Naive thymus-derived CD4-positive, alpha-beta T cell (primary cell): ENCODE data around the gene ITGB4. TPM values are rescaled to one million over a fixed set of nuclear protein-coding genes. Genes with fewer than 3 reads are reported as not detected.
"Not testable (repeated sequence)": the region's sequence is repeated elsewhere in the genome, so short reads cannot be mapped to it uniquely, and the experiment has no call there.

Experiments used
- ATAC-seq: fragments of 150-1000 bp; cut with Tn5 transposase; 2 replicates; pipeline ENCODE4 v1.10.0; 2021; ENCODE audit warnings: mild to moderate bottlenecking, moderate library complexity
- CTCF ChIA-PET: fragments of 350-600 bp; sonication (Branson Sonifier 250); formaldehyde crosslinking; loops from one replicate; lab custom pipeline; 2021; ENCODE audit warnings: antibody characterized with exemption; lab: Charles Lee
- POLR2A ChIA-PET: fragments of 350-600 bp; sonication (Branson Sonifier 250); formaldehyde crosslinking; loops from one replicate; lab custom pipeline; 2021; ENCODE audit warnings: antibody characterized with exemption, inconsistent platforms; lab: Charles Lee
- DNase-seq, 9 donors: peaks; one replicate each; pipeline versions ENCODE4 v3.0.0 to v3.0.0-alpha.2; 2020 to 2022; ENCODE audit warnings: mixed read lengths in 1 of 9
- H3K27ac ChIP-seq: one replicate; pipeline ENCODE4 v1.7.0; 2013; ENCODE audit warnings: mild to moderate bottlenecking, low read depth, low read length, moderate library complexity
- H3K27me3 ChIP-seq, 2 donors: one replicate each; pipeline ENCODE4 v1.7.0; 2013; ENCODE audit warnings: low read length in 2 of 2, mild to moderate bottlenecking in 2 of 2, moderate library complexity in 2 of 2; ENCODE audit not compliant: control insufficient read depth in 2 of 2, insufficient read depth in 2 of 2
- H3K36me3 ChIP-seq, 3 experiments: 1 replicate in 2 of 3; 2 replicates in 1 of 3; pipeline ENCODE4 v1.7.0; 2013; ENCODE audit warnings: low read length in 3 of 3, mild to moderate bottlenecking in 3 of 3, moderate library complexity in 1 of 3; ENCODE audit not compliant: insufficient read depth in 3 of 3, control insufficient read depth in 2 of 3
- H3K4me1 ChIP-seq, 2 donors: one replicate each; pipeline ENCODE4 v1.7.0; 2013; ENCODE audit warnings: low read length in 2 of 2, mild to moderate bottlenecking in 2 of 2, moderate library complexity in 1 of 2; ENCODE audit not compliant: control insufficient read depth in 2 of 2, insufficient read depth in 2 of 2
- H3K4me3 ChIP-seq: 2 replicates; pipeline ENCODE4 v1.7.0; 2013; ENCODE audit warnings: mild to moderate bottlenecking, low read length
- H3K9me3 ChIP-seq, 3 experiments: 1 replicate in 2 of 3; 2 replicates in 1 of 3; pipeline ENCODE4 v1.7.0; 2013; ENCODE audit warnings: low read length in 3 of 3; ENCODE audit not compliant: control insufficient read depth in 2 of 3
- H3K27ac Mint-ChIP-seq, 9 donors: one replicate each; pipeline ENCODE4 v1.8.0; 2020 to 2022; ENCODE audit warnings: mixed read lengths in 9 of 9, mild to moderate bottlenecking in 8 of 9, moderate library complexity in 5 of 9, inconsistent platforms in 2 of 9
- H3K27me3 Mint-ChIP-seq, 5 donors: one replicate each; pipeline ENCODE4 v1.8.0; 2021 to 2022; ENCODE audit warnings: mixed read lengths in 5 of 5, mild to moderate bottlenecking in 1 of 5
- H3K36me3 Mint-ChIP-seq, 5 donors: one replicate each; pipeline ENCODE4 v1.8.0; 2020 to 2022; ENCODE audit warnings: mixed read lengths in 5 of 5, mild to moderate bottlenecking in 3 of 5, inconsistent platforms in 1 of 5
- H3K4me1 Mint-ChIP-seq, 7 donors: one replicate each; pipeline ENCODE4 v1.8.0; 2020 to 2022; ENCODE audit warnings: mixed read lengths in 7 of 7, mild to moderate bottlenecking in 3 of 7, inconsistent platforms in 1 of 7
- H3K4me3 Mint-ChIP-seq, 10 donors: one replicate each; pipeline ENCODE4 v1.8.0; 2020 to 2022; ENCODE audit warnings: mild to moderate bottlenecking in 10 of 10, mixed read lengths in 10 of 10, moderate library complexity in 6 of 10, inconsistent platforms in 2 of 10
- H3K9me3 Mint-ChIP-seq, 11 donors: one replicate each; pipeline ENCODE4 v1.8.0; 2020 to 2022; ENCODE audit warnings: mixed read lengths in 11 of 11, mild to moderate bottlenecking in 4 of 11, inconsistent platforms in 1 of 11, moderate library complexity in 1 of 11
- intact Hi-C, 2 donors: fragments of 100-400 bp; cut with micrococcal nuclease; formaldehyde crosslinking; loops; one replicate each; pipeline ENCODE4 v1.15.1; 2023
- polyA plus RNA-seq, 2 donors: library from polyadenylated mRNA; unstranded; fragments of 300-500 nt; fragmentation: Illumina TruSeq; gene quantifications; one replicate each; pipeline ENCODE4 v1.2.3, GENCODE V29; 2021
- total RNA-seq, 6 experiments: library from RNA in 5 of 6; stranded (reverse) in 5 of 6; gene quantifications; 1 replicate in 5 of 6; 2 replicates in 1 of 6; pipeline ENCODE4 v1.2.3 and lab custom pipeline; 2021 to 2026

The ITGB4 gene
- total and polyA plus RNA-seq, 7 experiments from 2014 or later, result 0.09 to 1.8 (median 0.77) TPM

- intact Hi-C loops, result no loop called here
- no peak overlapping the region for H3K27ac ChIP-seq
- H3K4me3 ChIP-seq, result no peak overlapping the region
- H3K27me3 ChIP-seq, result no peaks in the 10 kb centered on the region
- Mint-ChIP-seq H3K4me1 (peaks cover 5 to 13% (median 10%) of the 10 kb centered on the region in 7 donors), H3K27me3 (no peaks in the 10 kb centered on the region), H3K36me3 (no peaks in the 10 kb centered on the region), H3K27ac (no peak overlapping the region), H3K4me3 (peak overlapping the region in 1 of 10 donors; percentile 19), H3K9me3 (no peaks in the 10 kb centered on the region)
- no peaks in the 10 kb centered on the region for H3K9me3 ChIP-seq
- H3K36me3 ChIP-seq, result peaks cover 0 to 16% (median 3%) of the 10 kb centered on the region in 3 experiments
- peaks cover 5 to 12% of the 10 kb centered on the region in 2 donors for H3K4me1 ChIP-seq
- DNase-seq (no peak), ATAC-seq (no peak)
- CTCF ChIA-PET, result interaction anchor here (0.6 kb wide), 2 partner anchors 94 to 190 kb away, joined by 3 read pairs; no protein-coding TSS in a partner anchor
- POLR2A ChIA-PET, result interaction anchor here (1.6 kb wide), 1 partner anchor 9 kb away, joined by 5 read pairs; the partner anchor contains the start of gene GALK1
Observed at GRCh38 chr17:75755990-75756389, 34.7 kb downstream of the ITGB4 start.

- CTCF ChIA-PET, result no interaction called here
Observed at GRCh38 chr17:75756451-75757085, 35.3 kb downstream of the ITGB4 start.

GRCh38 chr17:75757086-75757681 is 35.9 kb downstream of the ITGB4 start:
- H3K4me1 Mint-ChIP-seq, result peaks cover 6 to 13% (median 10%) of the 10 kb centered on the region in 7 donors
- H3K36me3 Mint-ChIP-seq, result no peaks in the 10 kb centered on the region
- peaks cover 5 to 12% of the 10 kb centered on the region in 2 donors for H3K4me1 ChIP-seq
- no peaks in the 10 kb centered on the region for H3K9me3 Mint-ChIP-seq
- intact Hi-C loops, result no loop called here
- ChIA-PET CTCF (no interaction called here), POLR2A (interaction anchor here (13.2 kb wide), 1 partner anchor 19 kb away, joined by 244 read pairs; a partner anchor contains a TSS)
- H3K36me3 ChIP-seq, result peaks cover 0 to 16% (median 3%) of the 10 kb centered on the region in 3 experiments
- no peak overlapping the region for H3K4me3 Mint-ChIP-seq
- no peak overlapping the region for H3K27ac ChIP-seq
- H3K27me3 Mint-ChIP-seq, result no peaks in the 10 kb centered on the region
- ATAC-seq, result no peak
- no peak for DNase-seq
- no peak overlapping the region for H3K27ac Mint-ChIP-seq
- no peaks in the 10 kb centered on the region for H3K9me3 ChIP-seq
- no peak overlapping the region for H3K4me3 ChIP-seq
- no peaks in the 10 kb centered on the region for H3K27me3 ChIP-seq

More at GRCh38 chr17:75756451-75757085, 35.3 kb downstream of the ITGB4 start:
- no peak overlapping the region for H3K27ac Mint-ChIP-seq
- no peaks in the 10 kb centered on the region for H3K27me3 Mint-ChIP-seq
- DNase-seq (no peak), ATAC-seq (no peak)
- no peaks in the 10 kb centered on the region for H3K36me3 Mint-ChIP-seq
- Histone ChIP-seq H3K27me3 (no peaks in the 10 kb centered on the region), H3K4me3 (no peak overlapping the region), H3K9me3 (no peaks in the 10 kb centered on the region), H3K27ac (no peak overlapping the region), H3K36me3 (peaks cover 0 to 16% (median 3%) of the 10 kb centered on the region in 3 experiments), H3K4me1 (peaks cover 5 to 12% of the 10 kb centered on the region in 2 donors)
- intact Hi-C loops, result no loop called here
- H3K9me3 Mint-ChIP-seq, result no peaks in the 10 kb centered on the region
- peaks cover 5 to 13% (median 10%) of the 10 kb centered on the region in 7 donors for H3K4me1 Mint-ChIP-seq
- POLR2A ChIA-PET, result interaction anchor here (13.2 kb wide), 1 partner anchor 20 kb away, joined by 244 read pairs; a partner anchor contains a TSS
- no peak overlapping the region for H3K4me3 Mint-ChIP-seq

- H3K27ac ChIP-seq, result no peak overlapping the region
- no peaks in the 10 kb centered on the region for H3K9me3 Mint-ChIP-seq
- peaks cover 5 to 12% of the 10 kb centered on the region in 2 donors for H3K4me1 ChIP-seq
- H3K27me3 ChIP-seq, result no peaks in the 10 kb centered on the region
- DNase-seq, result no peak
- intact Hi-C loops, result no loop called here
- H3K27ac Mint-ChIP-seq, result no peak overlapping the region
- peaks cover 6 to 19% (median 10%) of the 10 kb centered on the region in 7 donors for H3K4me1 Mint-ChIP-seq
- H3K36me3 Mint-ChIP-seq, result no peaks in the 10 kb centered on the region
- POLR2A ChIA-PET, result interaction anchor here (13.2 kb wide), 1 partner anchor 18 kb away, joined by 244 read pairs; a partner anchor contains a TSS
- ATAC-seq, result no peak
- no peaks in the 10 kb centered on the region for H3K9me3 ChIP-seq
- peaks cover 0 to 16% (median 3%) of the 10 kb centered on the region in 3 experiments for H3K36me3 ChIP-seq
- CTCF ChIA-PET, result no interaction called here
- H3K4me3 Mint-ChIP-seq, result no peak overlapping the region
- no peaks in the 10 kb centered on the region for H3K27me3 Mint-ChIP-seq
- H3K4me3 ChIP-seq, result no peak overlapping the region
Observed at GRCh38 chr17:75758131-75758905, 37.1 kb downstream of the ITGB4 start.

- H3K4me3 Mint-ChIP-seq, result no peak overlapping the region
- H3K27me3 Mint-ChIP-seq, result no peaks in the 10 kb centered on the region
- intact Hi-C loops, result no loop called here
- H3K4me1 Mint-ChIP-seq, result peaks cover 6 to 26% (median 15%) of the 10 kb centered on the region in 7 donors
- H3K27me3 ChIP-seq, result no peaks in the 10 kb centered on the region
- no peaks in the 10 kb centered on the region for H3K9me3 ChIP-seq
- H3K9me3 Mint-ChIP-seq, result no peaks in the 10 kb centered on the region
- no peak overlapping the region for H3K27ac Mint-ChIP-seq
- peaks cover 0 to 16% (median 3%) of the 10 kb centered on the region in 3 experiments for H3K36me3 ChIP-seq
- ATAC-seq, result no peak
- no peak overlapping the region for H3K4me3 ChIP-seq
- no peak overlapping the region for H3K27ac ChIP-seq
- peaks cover 11 to 16% of the 10 kb centered on the region in 2 donors for H3K4me1 ChIP-seq
- no peaks in the 10 kb centered on the region for H3K36me3 Mint-ChIP-seq
- ChIA-PET POLR2A (interaction anchor here (13.2 kb wide), 1 partner anchor 17 kb away, joined by 244 read pairs; a partner anchor contains a TSS), CTCF (interaction anchor here (1.2 kb wide), 1 partner anchor 125 kb away, joined by 3 read pairs; the partner anchor contains the start of gene SMIM5)
- no peak for DNase-seq
Observed at GRCh38 chr17:75759457-75759856, 38.2 kb downstream of the ITGB4 start.

- POLR2A ChIA-PET, result interaction anchor here (13.2 kb wide), 1 partner anchor 16 kb away, joined by 244 read pairs; a partner anchor contains a TSS
- H3K4me3 ChIP-seq, H3K9me3 ChIP-seq, ATAC-seq, H3K27ac Mint-ChIP-seq, DNase-seq, H3K36me3 Mint-ChIP-seq, intact Hi-C loops, H3K27me3 ChIP-seq, H3K27me3 Mint-ChIP-seq, H3K9me3 Mint-ChIP-seq, H3K4me3 Mint-ChIP-seq, H3K27ac ChIP-seq: not testable (repeated sequence)
- Histone ChIP-seq H3K36me3 (peaks cover 0 to 16% (median 3%) of the 10 kb centered on the region in 3 experiments), H3K4me1 (peaks cover 11% of the 10 kb centered on the region in 2 donors)
- CTCF ChIA-PET, result interaction anchor here (1.2 kb wide), 1 partner anchor 126 kb away, joined by 3 read pairs; the partner anchor contains the start of gene SMIM5
- peaks cover 0 to 21% (median 10%) of the 10 kb centered on the region in 7 donors for H3K4me1 Mint-ChIP-seq
Observed at GRCh38 chr17:75759978-75760640, 38.9 kb downstream of the ITGB4 start.
